Breast epithelium (tissue), 4 donors: ENCODE measurements around the gene HPCAL1. TPM values are rescaled to one million over a fixed set of nuclear protein-coding genes. Genes with fewer than 3 reads are reported as not detected.

ENCODE experiments used
- DNase-seq, 2 donors: peaks; one replicate each; pipeline ENCODE4 v3.0.0-alpha.2; 2019; ENCODE audit warnings: low spot score in 2 of 2
- H3K27ac ChIP-seq, 2 donors: fragments of 200-600 bp; sonication (generic) in 1 of 2; one replicate each; pipeline ENCODE4 v1.5.1; 2016 to 2019; ENCODE audit warnings: mild to moderate bottlenecking in 1 of 2
- H3K27me3 ChIP-seq, 2 donors: fragments of 200-600 bp; sonication (generic) in 1 of 2; one replicate each; pipeline versions ENCODE4 v1.5.1 to v1.6.0; 2017 to 2019; ENCODE audit warnings: control low read depth in 1 of 2, mild to moderate bottlenecking in 1 of 2
- H3K36me3 ChIP-seq: fragments of 200-600 bp; one replicate; pipeline ENCODE4 v1.5.1; 2019
- H3K4me1 ChIP-seq, 2 donors: fragments of 200-600 bp; sonication (generic); one replicate each; pipeline ENCODE4 v1.5.1; 2016 to 2019; ENCODE audit warnings: control low read depth in 1 of 2
- H3K4me3 ChIP-seq, 3 donors: fragments of 200-600 bp; sonication (generic); 1 replicate in 2 of 3; 2 replicates in 1 of 3; pipeline ENCODE4 v1.5.1; 2016 to 2019; ENCODE audit warnings: mild to moderate bottlenecking in 3 of 3, moderate library complexity in 2 of 3
- H3K9me3 ChIP-seq, 2 donors: fragments of 200-600 bp; sonication (generic) in 1 of 2; one replicate each; pipeline ENCODE4 v1.5.1; 2016 to 2019; ENCODE audit warnings: control low read depth in 1 of 2
- CTCF ChIP-seq, 3 donors: fragments of 450-650 bp; IDR thresholded peaks; one replicate each; pipeline ENCODE4 v1.5.1; 2016 to 2017; ENCODE audit warnings: antibody characterized with exemption in 3 of 3, mild to moderate bottlenecking in 3 of 3, moderate library complexity in 3 of 3
- POLR2A ChIP-seq: fragments of 450-650 bp; IDR thresholded peaks from one replicate; pipeline ENCODE4 v1.6.1; 2016; ENCODE audit warnings: antibody characterized with exemption, mild to moderate bottlenecking, moderate library complexity
- POLR2AphosphoS5 ChIP-seq, 3 donors: sonication (generic); formaldehyde crosslinking; IDR thresholded peaks; one replicate each; pipeline ENCODE4 v1.6.1; 2017; ENCODE audit warnings: antibody characterized with exemption in 3 of 3
- intact Hi-C: fragments of 100-400 bp; cut with DNase I; formaldehyde crosslinking; loops from one replicate; pipeline ENCODE4 v1.15.1; 2023; ENCODE audit warnings: low total_unique reads
- total RNA-seq, 3 donors: library from RNA; depleted of rRNA; stranded (reverse); fragments of >200 nt; gene quantifications; one replicate each; pipeline ENCODE4 v1.1.0, GENCODE V29; 2016

The HPCAL1 gene
- total RNA-seq, 3 donors from 2014 or later = 38.6 to 41.9 (median 41.6) TPM

GRCh38 chr2:10424916-10425505 is 122.3 kb downstream of the HPCAL1 start:
- H3K9me3 ChIP-seq = no peaks in the 10 kb centered on the region
- H3K27ac ChIP-seq = no peak overlapping the region
- no peak for DNase-seq
- no peaks in the 10 kb centered on the region for H3K36me3 ChIP-seq
- no peak overlapping the region for H3K4me3 ChIP-seq
- no peaks in the 10 kb centered on the region for H3K4me1 ChIP-seq
- no peak for TF ChIP-seq POLR2AphosphoS5 (IDR thresholded peaks at IDR 0.05)
- no peak for TF ChIP-seq CTCF (IDR thresholded peaks at IDR 0.05)
- no peaks in the 10 kb centered on the region for H3K27me3 ChIP-seq
- intact Hi-C loops = no loop called here

GRCh38 chr2:10425699-10426098 is 123.0 kb downstream of the HPCAL1 start:
- Histone ChIP-seq H3K4me3 (no peak overlapping the region), H3K4me1 (no peaks in the 10 kb centered on the region), H3K27me3 (no peaks in the 10 kb centered on the region), H3K36me3 (no peaks in the 10 kb centered on the region), H3K9me3 (no peaks in the 10 kb centered on the region), H3K27ac (no peak overlapping the region)
- TF ChIP-seq POLR2A (no peak), POLR2AphosphoS5 (IDR thresholded peaks at IDR 0.05) (no peak), CTCF (IDR thresholded peaks at IDR 0.05) (no peak)
- DNase-seq = no peak
- intact Hi-C loops = no loop called here

GRCh38 chr2:10426726-10427617 is 124.3 kb downstream of the HPCAL1 start:
- no peak for DNase-seq
- H3K9me3 ChIP-seq = no peaks in the 10 kb centered on the region
- no peak overlapping the region for H3K4me3 ChIP-seq
- intact Hi-C loops = no loop called here
- H3K27ac ChIP-seq = no peak overlapping the region
- no peak for TF ChIP-seq POLR2A
- no peak for TF ChIP-seq POLR2AphosphoS5 (IDR thresholded peaks at IDR 0.05)
- no peak for TF ChIP-seq CTCF (IDR thresholded peaks at IDR 0.05)
- H3K36me3 ChIP-seq = no peaks in the 10 kb centered on the region
- no peaks in the 10 kb centered on the region for H3K4me1 ChIP-seq
- H3K27me3 ChIP-seq = peaks cover 0 to 4% of the 10 kb centered on the region in 2 donors

- TF ChIP-seq POLR2AphosphoS5 (IDR thresholded peaks at IDR 0.05) (no peak), CTCF (IDR thresholded peaks at IDR 0.05) (no peak), POLR2A (no peak)
- DNase-seq = no peak
- Histone ChIP-seq H3K9me3 (no peaks in the 10 kb centered on the region), H3K4me3 (no peak overlapping the region), H3K27ac (no peak overlapping the region), H3K4me1 (no peaks in the 10 kb centered on the region), H3K27me3 (peaks cover 0 to 6% of the 10 kb centered on the region in 2 donors), H3K36me3 (no peaks in the 10 kb centered on the region)
- intact Hi-C loops = no loop called here
Observed at GRCh38 chr2:10427618-10427949, 124.9 kb downstream of the HPCAL1 start.

GRCh38 chr2:10428355-10428754 is 125.7 kb downstream of the HPCAL1 start:
- Histone ChIP-seq H3K27me3 (peaks cover 0 to 6% of the 10 kb centered on the region in 2 donors), H3K36me3 (no peaks in the 10 kb centered on the region), H3K9me3 (no peaks in the 10 kb centered on the region), H3K4me3 (no peak overlapping the region), H3K4me1 (peaks cover 0 to 4% of the 10 kb centered on the region in 2 donors), H3K27ac (no peak overlapping the region)
- intact Hi-C loops = no loop called here
- DNase-seq = no peak
- TF ChIP-seq POLR2A (no peak), POLR2AphosphoS5 (IDR thresholded peaks at IDR 0.05) (no peak), CTCF (IDR thresholded peaks at IDR 0.05) (no peak)
